GM12878 (cell line): ENCODE measurements around the gene TIGD4. TPM values are rescaled to one million over a fixed set of nuclear protein-coding genes. Genes with fewer than 3 reads are reported as not detected.

Experiments
- ATAC-seq: fragments of 200-7000 bp; cut with Tn5 transposase; 3 replicates; pipeline ENCODE4 v1.9.1; 2020; ENCODE audit warnings: mild to moderate bottlenecking, moderate library complexity
- BruUV-seq: library from RNA; stranded (reverse); fragments of 400-500 nt; replicated peaks from 2 replicates; lab custom pipeline; 2021; lab: Mats Ljungman, UMichigan
- CTCF ChIA-PET: fragments of 300-600 bp; sonication (Branson Sonifier 250); formaldehyde crosslinking; extraction: SDS; loops from one replicate; lab custom pipeline; 2021; ENCODE audit warnings: inconsistent platforms; lab: Yijun Ruan, JAX
- POLR2A ChIA-PET: fragments of 350-600 bp; formaldehyde crosslinking; extraction: SDS; loops from one replicate; lab custom pipeline; 2021; ENCODE audit warnings: inconsistent platforms; lab: Charles Lee
- RAD21 ChIA-PET: fragments of 300-600 bp; sonication (Branson Sonifier 250); formaldehyde crosslinking; loops from one replicate; lab custom pipeline; 2023; ENCODE audit warnings: antibody characterized with exemption; ENCODE audit not compliant: unreplicated experiment; lab: Charles Lee
- SMC1A ChIA-PET: fragments of 300-600 bp; sonication (Branson Sonifier 250); formaldehyde crosslinking; loops from one replicate; lab custom pipeline; 2023; ENCODE audit not compliant: unreplicated experiment, uncharacterized antibody; lab: Charles Lee
- DNase-seq: peaks from one replicate; pipeline ENCODE4 v3.0.0-alpha.2; 2011; ENCODE audit warnings: low read depth, low spot score
- FAIRE-seq: peaks from 3 replicates; lab custom pipeline; 2011; peaks lifted over from hg19 to GRCh38; lab: Jason Lieb, UNC
- H2AFZ ChIP-seq: 2 replicates; pipeline ENCODE4 v1.6.0; 2011; ENCODE audit warnings: low read depth, low read length, control low read depth; ENCODE audit not compliant: control insufficient read depth
- H3K27ac ChIP-seq: 2 replicates; pipeline ENCODE4 v1.5.1; 2011; ENCODE audit warnings: control low read depth; ENCODE audit not compliant: control insufficient read depth, insufficient read depth
- H3K27me3 ChIP-seq, 2 experiments: replicated peaks in 1 of 2; 2 replicates each; pipeline versions ENCODE4 v1.6.0 to v1.6.1; 2011; ENCODE audit warnings: low read length in 1 of 2; ENCODE audit not compliant: control insufficient read depth in 2 of 2, insufficient read depth in 2 of 2
- H3K36me3 ChIP-seq, 2 experiments: 2 replicates each; pipeline ENCODE4 v1.5.1; 2011; ENCODE audit warnings: low read length in 1 of 2; ENCODE audit not compliant: control insufficient read depth in 2 of 2, insufficient read depth in 2 of 2
- H3K4me1 ChIP-seq: 2 replicates; pipeline ENCODE4 v1.6.1; 2011; ENCODE audit warnings: mild to moderate bottlenecking, low read length, moderate library complexity, mixed read lengths; ENCODE audit not compliant: control insufficient read depth, insufficient read depth
- H3K4me2 ChIP-seq: 2 replicates; pipeline ENCODE4 v1.6.0; 2011; ENCODE audit warnings: control low read depth; ENCODE audit not compliant: control insufficient read depth, insufficient read depth
- H3K4me3 ChIP-seq: fragments of 200-600 bp; sonication (generic); 2 replicates; pipeline ENCODE4 v1.5.1; 2016
- H3K79me2 ChIP-seq: 2 replicates; pipeline ENCODE4 v1.6.0; 2011; ENCODE audit warnings: low read length; ENCODE audit not compliant: control insufficient read depth, insufficient read depth
- H3K9ac ChIP-seq: 2 replicates; pipeline ENCODE4 v1.8.0; 2011; ENCODE audit warnings: low read length, control low read depth, mixed read lengths; ENCODE audit not compliant: control insufficient read depth, insufficient read depth
- H3K9me3 ChIP-seq: replicated peaks from 3 replicates; pipeline ENCODE4 v1.5.1; 2011; ENCODE audit warnings: mild to moderate bottlenecking, low read length; ENCODE audit not compliant: control insufficient read depth, insufficient read depth
- H4K20me1 ChIP-seq: 2 replicates; pipeline ENCODE4 v1.6.0; 2011; ENCODE audit not compliant: control insufficient read depth, insufficient read depth
- BHLHE40 ChIP-seq, 2 experiments: fragments of 450-650 bp in 1 of 2; IDR thresholded peaks; 2 replicates each; pipeline ENCODE4 v1.6.1; 2011 to 2017; ENCODE audit warnings: low read depth in 2 of 2, borderline replicate concordance in 1 of 2, improper control_type of control experiment in 1 of 2, low read length in 1 of 2, mild to moderate bottlenecking in 1 of 2
- CBX3 ChIP-seq: fragments of 200-600 bp; sonication (generic); IDR thresholded peaks from 2 replicates; pipeline ENCODE4 v1.6.1; 2016; ENCODE audit warnings: low read depth, borderline replicate concordance
- CREM ChIP-seq: IDR thresholded peaks from 2 replicates; pipeline ENCODE4 v1.6.1; 2014; ENCODE audit warnings: antibody characterized with exemption, low read depth
- E2F4 ChIP-seq: IDR thresholded peaks from 2 replicates; pipeline ENCODE4 v1.6.1; 2012; ENCODE audit warnings: low read depth, low read length, improper control_type of control experiment
- IKZF1 ChIP-seq: fragments of 450-650 bp; conservative IDR thresholded peaks from 2 replicates; pipeline ENCODE4 v1.6.1; 2017; ENCODE audit warnings: antibody characterized with exemption, mild to moderate bottlenecking
- MEF2B ChIP-seq: fragments of 450-650 bp; IDR thresholded peaks from 2 replicates; pipeline ENCODE4 v1.6.1; 2018; ENCODE audit warnings: mild to moderate bottlenecking, moderate library complexity; ENCODE audit not compliant: partially characterized antibody, poor library complexity, severe bottlenecking
- MTA2 ChIP-seq: fragments of 450-650 bp; IDR thresholded peaks from 2 replicates; pipeline ENCODE4 v1.6.1; 2016; ENCODE audit warnings: low read depth, mild to moderate bottlenecking, moderate library complexity
- RELA ChIP-seq: fragments of 450-650 bp; IDR thresholded peaks from 2 replicates; pipeline ENCODE4 v1.8.0; 2014; ENCODE audit warnings: borderline replicate concordance; ENCODE audit not compliant: partially characterized antibody
- SIX5 ChIP-seq: IDR thresholded peaks from 2 replicates; pipeline ENCODE4 v1.6.1; 2011; ENCODE audit warnings: mild to moderate bottlenecking, low read depth, low read length, moderate library complexity; ENCODE audit not compliant: severe bottlenecking
- TARDBP ChIP-seq: IDR thresholded peaks from 2 replicates; pipeline ENCODE4 v1.6.1; 2016; ENCODE audit warnings: borderline replicate concordance
- TBL1XR1 ChIP-seq: IDR thresholded peaks from 2 replicates; pipeline ENCODE4 v1.6.1; 2012; ENCODE audit warnings: low read depth, low read length, improper control_type of control experiment
- TCF3 ChIP-seq: IDR thresholded peaks from 2 replicates; pipeline ENCODE4 v1.6.1; 2012; ENCODE audit warnings: low read depth, mild to moderate bottlenecking, low read length, borderline replicate concordance; ENCODE audit not compliant: insufficient read depth
- WRNIP1 ChIP-seq: IDR thresholded peaks from 2 replicates; pipeline ENCODE4 v1.6.1; 2011; ENCODE audit warnings: low read depth, low read length, improper control_type of control experiment, borderline replicate concordance
- ZNF207 ChIP-seq: fragments of 450-650 bp; IDR thresholded peaks from 2 replicates; pipeline ENCODE4 v1.6.1; 2014; ENCODE audit warnings: antibody characterized with exemption, mild to moderate bottlenecking, borderline replicate concordance
- ZNF24 ChIP-seq: fragments of 450-650 bp; IDR thresholded peaks from 2 replicates; pipeline ENCODE4 v1.6.1; 2017; ENCODE audit warnings: antibody characterized with exemption, mild to moderate bottlenecking
- ZSCAN29 ChIP-seq: fragments of 450-650 bp; IDR thresholded peaks from 2 replicates; pipeline ENCODE4 v1.6.1; 2017; ENCODE audit warnings: mild to moderate bottlenecking, moderate library complexity
- WGBS: methylation state at CpG from one replicate; pipeline ENCODE4 v1.1.6; 2016; ENCODE audit warnings: low lambda C conversion rate; ENCODE audit not compliant: insufficient replicate concordance, insufficient coverage; ENCODE audit errors: missing lambda C conversion rate; 5-methylcytosine and 5-hydroxymethylcytosine counted together
- in situ Hi-C: fragments of 300-500 bp; cut with MboI; formaldehyde crosslinking; loops from 9 replicates; pipeline ENCODE4 v1.14.3; 2018; ENCODE audit warnings: mixed read lengths
- intact Hi-C: fragments of 100-400 bp; cut with micrococcal nuclease; formaldehyde crosslinking; loops from one replicate; pipeline ENCODE4 v1.14.2; 2022; ENCODE audit not compliant: unreplicated experiment
- polyA plus RNA-seq, 11 experiments: library from polyadenylated mRNA; depleted of rRNA in 4 of 11; unstranded in 6 of 11; stranded (reverse) in 5 of 11; fragments of >200 nt; fragmentation: Nextera tagmentation in 4 of 11; fragmentation: Illumina TruSeq in 1 of 11; extraction: Ambion mirVana in 4 of 11; extraction: Trizol in 1 of 11; gene quantifications; 1 replicate in 1 of 11; 2 replicates in 10 of 11; pipeline versions ENCODE4 v1.2.1 to v1.2.3, GENCODE V29; 2011 to 2016; ENCODE audit warnings: inconsistent platforms in 2 of 11, missing spikeins in 2 of 11, low read depth in 1 of 11
- total RNA-seq, 4 experiments: library from RNA; depleted of rRNA in 3 of 4; stranded (reverse); fragments of >200 nt in 3 of 4; fragmentation: Illumina TruSeq in 1 of 4; extraction: Trizol in 1 of 4; gene quantifications; 2 replicates each; pipeline versions ENCODE4 v1.2.1 to v1.2.3, GENCODE V29; 2013 to 2021

Gene TIGD4
- total and polyA plus RNA-seq, 10 of the 15 experiments (the other 5 are each of a cell fraction or from before 2014, with no cell fraction given) = 0.20 to 1.6 (median 0.48) TPM

GRCh38 chr4:152729466-152729865 is 50.1 kb downstream of the TIGD4 start:
- Histone ChIP-seq H3K36me3 (no peaks in the 10 kb centered on the region), H3K9ac (no peak overlapping the region), H2AFZ (peak overlapping the region; percentile 37), H3K27me3 (no peaks in the 10 kb centered on the region), H3K4me2 (no peak overlapping the region), H3K27ac (no peak overlapping the region), H3K79me2 (no peaks in the 10 kb centered on the region), H3K9me3 (no peaks in the 10 kb centered on the region), H4K20me1 (no peaks in the 10 kb centered on the region), H3K4me3 (no peak overlapping the region), H3K4me1 (peaks cover 4% of the 10 kb centered on the region; the same call in 1 of the 2 replicates)
- no peak for FAIRE-seq
- ChIA-PET POLR2A (no interaction called here), SMC1A (interaction anchor here (1.3 to 11.8 kb wide), 2 partner anchors 229 to 233 kb away, joined by 3 to 152 read pairs; no protein-coding TSS in a partner anchor), CTCF (interaction anchor here (1.4 to 2.5 kb wide), 2 partner anchors 53 to 229 kb away, joined by 5 to 9 read pairs; no protein-coding TSS in a partner anchor), RAD21 (interaction anchor here (0.9 kb wide), 1 partner anchor 66 kb away, joined by 3 read pairs; no protein-coding TSS in a partner anchor)
- in situ Hi-C loops (no loop called here), intact Hi-C loops (no loop called here)
- no peak for ATAC-seq
- 25% methylated on average over 2 of the region's 2 CpGs for WGBS
- DNase-seq = no peak
- no TSS peak for BruUV-seq
- TF ChIP-seq TBL1XR1 (no peak), ZSCAN29 (no peak), MTA2 (no peak), IKZF1 (no peak), TCF3 (no peak), BHLHE40 (IDR thresholded peaks at IDR 0.05; ENCODE audit: borderline replicate concordance in 1 of 2, low read depth in 2 of 2, low read length in 1 of 2) (no peak), WRNIP1 (no peak), SIX5 (no peak), E2F4 (no peak), MEF2B (no peak), TARDBP (no peak), ZNF24 (no peak), RELA (no peak), CREM (no peak), CBX3 (no peak), ZNF207 (no peak)
